Ascending aorta (tissue), 2 donors: ENCODE results near the gene SNUPN. TPM values are rescaled to one million over a fixed set of nuclear protein-coding genes. Genes with fewer than 3 reads are reported as not detected.
A peak's percentile ranks its signal among the peaks of the same experiment; 100 is the strongest.

Experiments
- DNase-seq, 2 donors: peaks; one replicate each; pipeline ENCODE4 v3.0.0-alpha.2; 2019; ENCODE audit warnings: low spot score in 2 of 2
- H3K27ac ChIP-seq, 2 donors: fragments of 200-600 bp; sonication (generic); one replicate each; pipeline ENCODE4 v1.5.1; 2016 to 2017; ENCODE audit warnings: mild to moderate bottlenecking in 1 of 2
- H3K27me3 ChIP-seq: fragments of 200-600 bp; sonication (generic); one replicate; pipeline ENCODE4 v1.5.1; 2017
- H3K36me3 ChIP-seq, 2 donors: fragments of 200-600 bp; sonication (generic); one replicate each; pipeline ENCODE4 v1.5.1; 2016
- H3K4me1 ChIP-seq, 2 donors: fragments of 200-600 bp; sonication (generic); one replicate each; pipeline ENCODE4 v1.5.1; 2016 to 2017; ENCODE audit warnings: mild to moderate bottlenecking in 1 of 2
- H3K4me3 ChIP-seq, 2 donors: fragments of 200-600 bp; sonication (generic); one replicate each; pipeline ENCODE4 v1.5.1; 2016 to 2017; ENCODE audit warnings: mild to moderate bottlenecking in 1 of 2
- H3K9me3 ChIP-seq, 2 donors: fragments of 200-600 bp; sonication (generic); one replicate each; pipeline ENCODE4 v1.5.1; 2016
- CTCF ChIP-seq, 3 experiments: fragments of 200-600 bp in 2 of 3; fragments of 450-650 bp in 1 of 3; sonication (generic) in 2 of 3; IDR thresholded peaks; one replicate each; pipeline ENCODE4 v1.5.1; 2016 to 2019; ENCODE audit warnings: antibody characterized with exemption in 3 of 3, mild to moderate bottlenecking in 1 of 3, moderate library complexity in 1 of 3
- intact Hi-C: fragments of 100-400 bp; cut with DNase I; formaldehyde crosslinking; loops from one replicate; pipeline ENCODE4 v1.15.1; 2023
- total RNA-seq: library from RNA; depleted of rRNA; stranded (reverse); fragments of >200 nt; gene quantifications from one replicate; pipeline ENCODE4 v1.1.0, GENCODE V29; 2016

The SNUPN gene
- total RNA-seq, 1 donor from 2014 or later: 6.7 TPM

- H3K9me3 ChIP-seq: no peaks in the 10 kb centered on the region
- no peak for DNase-seq
- no peak for TF ChIP-seq CTCF (IDR thresholded peaks at IDR 0.05)
- no peaks in the 10 kb centered on the region for H3K27me3 ChIP-seq
- H3K4me3 ChIP-seq: peak overlapping the region in 1 of 2 donors; percentile 94
- H3K27ac ChIP-seq: peak overlapping the region; percentile 98 to 99
- peaks cover 39 to 66% of the 10 kb centered on the region in 2 donors for H3K4me1 ChIP-seq
- peaks cover 15 to 33% of the 10 kb centered on the region in 2 donors for H3K36me3 ChIP-seq
- intact Hi-C loops: no loop called here
These were observed 27.9 kb upstream of the SNUPN start for GRCh38 chr15:75653347-75653913.

- Histone ChIP-seq H3K36me3 (peaks cover 4 to 19% of the 10 kb centered on the region in 2 donors), H3K27ac (peak overlapping the region; percentile 98 to 99), H3K9me3 (no peaks in the 10 kb centered on the region), H3K27me3 (no peaks in the 10 kb centered on the region), H3K4me1 (peaks cover 39 to 64% of the 10 kb centered on the region in 2 donors), H3K4me3 (peak overlapping the region; percentile 86 to 94)
- DNase-seq: no peak
- TF ChIP-seq CTCF (IDR thresholded peaks at IDR 0.05): no peak
- intact Hi-C loops: no loop called here
These were observed 26.5 kb upstream of the SNUPN start for GRCh38 chr15:75651810-75652543.

GRCh38 chr15:75650908-75651809 lies 25.6 kb upstream of the SNUPN start:
- Histone ChIP-seq H3K27ac (peak overlapping the region; percentile 98 to 99), H3K36me3 (peaks cover 0 to 11% of the 10 kb centered on the region in 2 donors), H3K9me3 (no peaks in the 10 kb centered on the region), H3K4me1 (peaks cover 44 to 68% of the 10 kb centered on the region in 2 donors), H3K27me3 (no peaks in the 10 kb centered on the region), H3K4me3 (peak overlapping the region; percentile 86 to 94)
- DNase-seq: no peak
- no peak for TF ChIP-seq CTCF (IDR thresholded peaks at IDR 0.05)
- intact Hi-C loops: no loop called here

- Histone ChIP-seq H3K36me3 (peaks cover 0 to 8% of the 10 kb centered on the region in 2 donors), H3K27me3 (no peaks in the 10 kb centered on the region), H3K4me3 (peak overlapping the region; percentile 86 to 94), H3K9me3 (no peaks in the 10 kb centered on the region), H3K4me1 (peaks cover 39 to 66% of the 10 kb centered on the region in 2 donors), H3K27ac (peak overlapping the region; percentile 98 to 99)
- intact Hi-C loops: loop anchor here (5.0 kb wide), 1 partner anchor 198 kb away; the partner anchor contains the start of gene SIN3A
- DNase-seq: no peak
- TF ChIP-seq CTCF (IDR thresholded peaks at IDR 0.05): no peak
These were observed 24.3 kb upstream of the SNUPN start for GRCh38 chr15:75649848-75650247.

GRCh38 chr15:75649045-75649761 lies 23.7 kb upstream of the SNUPN start:
- Histone ChIP-seq H3K36me3 (peaks cover 0 to 8% of the 10 kb centered on the region in 2 donors), H3K27ac (peak overlapping the region; percentile 98 to 99), H3K9me3 (no peaks in the 10 kb centered on the region), H3K4me1 (peaks cover 35 to 60% of the 10 kb centered on the region in 2 donors), H3K27me3 (no peaks in the 10 kb centered on the region), H3K4me3 (peak overlapping the region; percentile 86 to 94)
- no peak for DNase-seq
- intact Hi-C loops: loop anchor here (5.0 kb wide), 1 partner anchor 197 kb away; the partner anchor contains the start of gene SIN3A
- TF ChIP-seq CTCF (IDR thresholded peaks at IDR 0.05): no peak
